T-helper 17 cell (primary cell): ENCODE results near the gene QSOX2. TPM values are rescaled to one million over a fixed set of nuclear protein-coding genes. Genes with fewer than 3 reads are reported as not detected.

Experiments used
- ATAC-seq: fragments of 150-1000 bp; cut with Tn5 transposase; 2 replicates; pipeline ENCODE4 v1.10.0; 2021; ENCODE audit warnings: mild to moderate bottlenecking, moderate library complexity
- DNase-seq, 3 donors: peaks; one replicate each; pipeline versions ENCODE4 v3.0.0 to v3.0.0-alpha.2; 2020 to 2021
- H3K9me3 ChIP-seq: one replicate; pipeline ENCODE4 v1.7.0; 2013; ENCODE audit warnings: low read length, mild to moderate bottlenecking; ENCODE audit not compliant: control insufficient read depth, poor library complexity, severe bottlenecking
- H3K27ac Mint-ChIP-seq: one replicate; pipeline ENCODE4 v1.8.0; 2022; ENCODE audit warnings: mild to moderate bottlenecking, moderate library complexity, mixed read lengths
- H3K27me3 Mint-ChIP-seq: one replicate; pipeline ENCODE4 v1.8.0; 2022; ENCODE audit warnings: mixed read lengths
- H3K36me3 Mint-ChIP-seq: one replicate; pipeline ENCODE4 v1.8.0; 2022; ENCODE audit warnings: low read depth, mixed read lengths
- H3K4me1 Mint-ChIP-seq: one replicate; pipeline ENCODE4 v1.8.0; 2022; ENCODE audit warnings: mild to moderate bottlenecking, mixed read lengths
- H3K4me3 Mint-ChIP-seq: one replicate; pipeline ENCODE4 v1.8.0; 2022; ENCODE audit warnings: mild to moderate bottlenecking, moderate library complexity, mixed read lengths
- total RNA-seq, 4 donors: library from RNA in 2 of 4; stranded (reverse) in 2 of 4; gene quantifications; one replicate each; pipeline ENCODE4 v1.2.3 and lab custom pipeline; 2022 to 2026

QSOX2 gene
- total RNA-seq, 2 donors from 2014 or later, result 12.6 to 15.5 TPM

- Mint-ChIP-seq H3K27ac (no peak overlapping the region), H3K4me3 (no peak overlapping the region), H3K4me1 (no peaks in the 10 kb centered on the region), H3K27me3 (peaks cover 56% of the 10 kb centered on the region), H3K36me3 (no peaks in the 10 kb centered on the region)
- DNase-seq (peak in 1 of 3 donors; percentile 3), ATAC-seq (no peak)
- no peaks in the 10 kb centered on the region for H3K9me3 ChIP-seq
Measured at GRCh38 chr9:136187683-136188586, 57.7 kb downstream of the QSOX2 start.

- H3K4me3 Mint-ChIP-seq, result no peak overlapping the region
- H3K27ac Mint-ChIP-seq, result no peak overlapping the region
- no peaks in the 10 kb centered on the region for H3K36me3 Mint-ChIP-seq
- no peaks in the 10 kb centered on the region for H3K4me1 Mint-ChIP-seq
- ATAC-seq, result no peak
- H3K27me3 Mint-ChIP-seq, result peaks cover 61% of the 10 kb centered on the region
- no peaks in the 10 kb centered on the region for H3K9me3 ChIP-seq
- DNase-seq, result no peak
Measured at GRCh38 chr9:136187197-136187596, 58.4 kb downstream of the QSOX2 start.

DNA sequence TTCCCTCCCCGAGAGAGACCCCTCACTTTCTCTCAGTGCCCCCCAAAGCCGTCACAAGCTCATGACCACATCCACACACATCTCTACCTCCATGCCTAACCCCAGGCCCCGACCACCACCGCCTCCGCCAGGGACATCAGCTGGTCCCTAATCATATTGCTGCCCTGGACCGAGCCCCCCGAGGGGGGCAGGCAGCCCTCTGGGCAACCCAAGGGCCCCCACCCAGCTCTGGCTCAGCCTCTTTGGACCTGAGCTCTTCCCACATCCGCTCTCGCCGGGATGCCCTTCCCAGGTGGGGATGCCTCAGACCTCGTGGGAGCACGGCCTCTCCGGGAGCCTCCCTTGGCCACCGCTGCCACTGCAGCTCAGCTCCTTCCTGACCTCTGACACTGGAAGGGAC, 59.2 kb downstream of the QSOX2 start:
- no peaks in the 10 kb centered on the region for H3K4me1 Mint-ChIP-seq
- no peak for DNase-seq
- H3K27ac Mint-ChIP-seq, result no peak overlapping the region
- no peak for ATAC-seq
- H3K27me3 Mint-ChIP-seq, result peaks cover 55% of the 10 kb centered on the region
- H3K4me3 Mint-ChIP-seq, result no peak overlapping the region
- no peaks in the 10 kb centered on the region for H3K9me3 ChIP-seq
- no peaks in the 10 kb centered on the region for H3K36me3 Mint-ChIP-seq

DNA sequence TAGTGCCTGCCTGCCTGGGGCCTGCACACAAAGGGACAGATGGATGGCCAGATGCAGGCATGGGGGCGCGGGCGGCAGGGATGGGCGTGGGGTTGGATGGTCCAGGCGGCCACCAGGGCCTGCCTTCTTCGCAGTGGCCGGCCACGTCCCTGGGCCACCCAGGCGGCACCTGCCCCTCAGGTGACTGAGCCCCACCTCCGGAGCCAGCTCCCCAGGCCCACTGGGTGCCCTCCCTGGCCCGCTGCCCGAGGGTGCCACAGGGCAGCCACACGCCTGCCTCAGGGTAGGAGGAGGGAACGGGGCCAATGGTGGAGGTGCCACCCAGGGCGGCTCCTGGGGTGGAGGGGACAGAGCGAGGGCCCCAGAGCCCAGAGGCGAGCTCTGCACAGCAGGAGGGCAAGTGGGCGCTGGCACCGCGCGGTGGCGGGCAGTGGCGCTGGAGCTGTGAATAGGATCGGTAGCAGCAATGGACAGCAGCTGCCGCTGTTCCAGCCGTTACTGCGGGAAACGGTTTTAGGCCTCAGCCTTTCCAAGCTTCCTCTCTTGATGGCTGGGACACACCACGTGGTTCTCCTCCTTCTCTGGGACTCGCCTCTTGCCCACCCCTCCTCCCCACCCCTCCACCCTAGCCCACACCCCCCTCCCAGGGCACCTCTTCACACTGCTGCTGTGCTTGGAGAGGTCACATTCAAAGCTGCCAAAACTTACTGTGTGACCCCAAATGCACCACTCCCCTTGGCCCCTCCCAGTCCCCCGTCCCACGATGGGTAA, 59.8 kb downstream of the QSOX2 start:
- Mint-ChIP-seq H3K4me1 (no peaks in the 10 kb centered on the region), H3K27ac (no peak overlapping the region), H3K27me3 (peaks cover 49% of the 10 kb centered on the region), H3K36me3 (no peaks in the 10 kb centered on the region), H3K4me3 (no peak overlapping the region)
- H3K9me3 ChIP-seq, result no peaks in the 10 kb centered on the region
- DNase-seq (peak in 1 of 3 donors; percentile 9), ATAC-seq (no peak)

DNA sequence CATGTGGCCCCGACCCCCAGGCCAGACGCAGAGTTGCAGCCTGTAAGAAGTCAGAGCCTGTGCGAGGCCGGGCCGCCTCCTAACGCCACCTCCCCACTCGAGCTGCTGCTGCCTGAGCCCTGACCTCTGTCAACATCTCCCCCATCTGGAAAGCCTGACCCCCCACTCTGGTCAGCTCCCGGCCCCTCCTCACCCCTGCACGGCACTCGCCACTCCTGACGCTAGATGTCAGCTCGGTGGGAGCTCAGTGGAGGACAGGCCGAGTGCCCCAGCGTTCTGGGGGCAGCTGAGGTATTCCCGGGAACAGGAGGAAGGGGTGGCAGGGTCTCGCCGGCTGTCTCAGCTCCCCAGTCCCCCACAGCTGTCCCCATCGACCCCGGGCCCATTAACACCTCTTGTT, 60.5 kb downstream of the QSOX2 start:
- H3K9me3 ChIP-seq, result no peaks in the 10 kb centered on the region
- DNase-seq, result peak in 1 of 3 donors; percentile 4
- Mint-ChIP-seq H3K27me3 (peaks cover 47% of the 10 kb centered on the region), H3K4me1 (no peaks in the 10 kb centered on the region), H3K36me3 (no peaks in the 10 kb centered on the region), H3K27ac (no peak overlapping the region), H3K4me3 (no peak overlapping the region)
- no peak for ATAC-seq

GRCh38 chr9:136182850-136183422, 62.7 kb downstream of the QSOX2 start:
- DNase-seq (no peak), ATAC-seq (no peak)
- H3K4me1 Mint-ChIP-seq, result no peaks in the 10 kb centered on the region
- H3K36me3 Mint-ChIP-seq, result no peaks in the 10 kb centered on the region
- H3K4me3 Mint-ChIP-seq, result no peak overlapping the region
- H3K27me3 Mint-ChIP-seq, result peaks cover 47% of the 10 kb centered on the region
- H3K9me3 ChIP-seq, result no peaks in the 10 kb centered on the region
- H3K27ac Mint-ChIP-seq, result no peak overlapping the region

- H3K4me1 Mint-ChIP-seq, result no peaks in the 10 kb centered on the region
- no peaks in the 10 kb centered on the region for H3K36me3 Mint-ChIP-seq
- no peaks in the 10 kb centered on the region for H3K9me3 ChIP-seq
- H3K27ac Mint-ChIP-seq, result no peak overlapping the region
- H3K4me3 Mint-ChIP-seq, result no peak overlapping the region
- peaks cover 44% of the 10 kb centered on the region for H3K27me3 Mint-ChIP-seq
- ATAC-seq (no peak), DNase-seq (no peak)
Measured at GRCh38 chr9:136182420-136182787, 63.2 kb downstream of the QSOX2 start.

DNA sequence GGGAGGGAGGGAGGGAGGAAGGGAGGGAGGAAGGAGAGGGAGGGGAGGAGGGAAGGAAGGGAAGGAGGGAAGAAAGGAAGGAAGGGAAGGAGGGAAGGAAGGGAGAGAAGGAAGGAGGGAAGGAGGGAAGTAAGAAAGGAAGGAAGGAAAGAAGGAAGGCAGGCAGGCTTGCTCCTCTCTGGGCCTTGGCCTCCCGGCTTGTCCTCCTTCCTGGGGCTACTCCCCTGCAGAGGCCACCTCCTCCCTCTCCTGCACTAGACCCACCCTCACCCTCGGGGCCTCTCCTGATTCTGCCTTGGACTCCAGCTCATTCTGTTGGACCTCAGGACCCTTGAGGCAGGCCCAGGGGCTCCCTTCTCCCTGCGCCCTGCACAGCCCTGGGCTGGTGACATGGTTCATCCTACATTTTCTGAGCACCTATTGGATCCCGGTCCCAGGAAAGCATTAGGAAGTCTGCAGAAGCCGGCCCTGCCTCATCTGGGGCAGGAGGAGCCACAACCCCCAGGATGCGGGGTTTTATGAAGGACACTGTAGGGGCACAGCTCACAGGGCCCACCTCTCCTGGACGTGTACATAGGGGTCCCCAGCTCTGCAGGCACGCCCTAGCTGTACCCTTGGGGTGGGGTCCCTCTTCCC, 63.7 kb downstream of the QSOX2 start:
- Mint-ChIP-seq H3K4me1 (no peaks in the 10 kb centered on the region), H3K4me3 (no peak overlapping the region), H3K27ac (no peak overlapping the region), H3K36me3 (no peaks in the 10 kb centered on the region), H3K27me3 (peaks cover 43% of the 10 kb centered on the region)
- DNase-seq, result no peak
- H3K9me3 ChIP-seq, result no peaks in the 10 kb centered on the region
- ATAC-seq, result no peak

GRCh38 chr9:136180586-136180985, 65.0 kb downstream of the QSOX2 start:
- H3K4me1 Mint-ChIP-seq, result no peaks in the 10 kb centered on the region
- peaks cover 38% of the 10 kb centered on the region for H3K27me3 Mint-ChIP-seq
- H3K4me3 Mint-ChIP-seq, result no peak overlapping the region
- no peaks in the 10 kb centered on the region for H3K9me3 ChIP-seq
- H3K36me3 Mint-ChIP-seq, result no peaks in the 10 kb centered on the region
- ATAC-seq (no peak), DNase-seq (no peak)
- no peak overlapping the region for H3K27ac Mint-ChIP-seq

DNA sequence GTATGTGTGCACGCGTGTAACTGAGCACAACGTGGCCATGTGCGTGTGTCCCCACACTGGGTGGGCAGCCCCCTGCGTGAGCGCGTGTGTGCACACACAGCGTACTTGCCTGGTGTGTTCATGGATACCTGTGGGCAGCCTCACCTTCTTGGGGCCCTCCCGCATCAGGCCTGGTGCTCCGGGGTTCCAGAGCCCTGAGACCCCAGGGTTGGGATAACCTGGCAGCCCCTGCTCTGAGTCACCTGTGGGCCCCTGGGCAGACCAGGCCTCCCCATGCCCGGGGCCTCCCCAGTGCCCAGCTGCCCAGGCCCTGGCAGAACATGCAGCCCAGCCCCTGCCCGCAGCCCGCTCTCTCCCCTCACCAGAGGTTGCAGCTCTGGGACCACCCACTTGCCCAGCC, 65.9 kb downstream of the QSOX2 start:
- H3K27ac Mint-ChIP-seq, result no peak overlapping the region
- no peak for DNase-seq
- H3K4me3 Mint-ChIP-seq, result no peak overlapping the region
- H3K27me3 Mint-ChIP-seq, result peaks cover 31% of the 10 kb centered on the region
- no peaks in the 10 kb centered on the region for H3K9me3 ChIP-seq
- no peaks in the 10 kb centered on the region for H3K36me3 Mint-ChIP-seq
- no peaks in the 10 kb centered on the region for H3K4me1 Mint-ChIP-seq
- no peak for ATAC-seq

- no peak overlapping the region for H3K27ac Mint-ChIP-seq
- no peaks in the 10 kb centered on the region for H3K4me1 Mint-ChIP-seq
- H3K4me3 Mint-ChIP-seq, result no peak overlapping the region
- no peaks in the 10 kb centered on the region for H3K36me3 Mint-ChIP-seq
- H3K27me3 Mint-ChIP-seq, result peaks cover 27% of the 10 kb centered on the region
- DNase-seq (no peak), ATAC-seq (no peak)
- H3K9me3 ChIP-seq, result no peaks in the 10 kb centered on the region
Measured at GRCh38 chr9:136179101-136179616, 66.5 kb downstream of the QSOX2 start.

- H3K4me1 Mint-ChIP-seq, result no peaks in the 10 kb centered on the region
- H3K27me3 Mint-ChIP-seq, result peaks cover 27% of the 10 kb centered on the region
- no peak overlapping the region for H3K4me3 Mint-ChIP-seq
- no peak overlapping the region for H3K27ac Mint-ChIP-seq
- no peak for ATAC-seq
- DNase-seq, result no peak
- H3K36me3 Mint-ChIP-seq, result no peaks in the 10 kb centered on the region
- H3K9me3 ChIP-seq, result no peaks in the 10 kb centered on the region
Measured at GRCh38 chr9:136178773-136179075, 66.9 kb downstream of the QSOX2 start.
